AG10803 (cell line): ENCODE results near the gene FAM3A.

Source experiments
- DNase-seq: peaks from one replicate; pipeline ENCODE4 v3.0.0; 2010; ENCODE audit warnings: low read depth
- H3K4me3 ChIP-seq: 2 replicates; pipeline ENCODE4 v1.5.1; 2011; ENCODE audit warnings: mild to moderate bottlenecking, low read length, control low read depth
- TF ChIP-seq, protein P1 (sequence below): conservative IDR thresholded peaks from 2 replicates; pipeline ENCODE4 v1.5.1; 2011; ENCODE audit warnings: mild to moderate bottlenecking, low read length, control low read depth, inconsistent platforms

Gene FAM3A

DNA sequence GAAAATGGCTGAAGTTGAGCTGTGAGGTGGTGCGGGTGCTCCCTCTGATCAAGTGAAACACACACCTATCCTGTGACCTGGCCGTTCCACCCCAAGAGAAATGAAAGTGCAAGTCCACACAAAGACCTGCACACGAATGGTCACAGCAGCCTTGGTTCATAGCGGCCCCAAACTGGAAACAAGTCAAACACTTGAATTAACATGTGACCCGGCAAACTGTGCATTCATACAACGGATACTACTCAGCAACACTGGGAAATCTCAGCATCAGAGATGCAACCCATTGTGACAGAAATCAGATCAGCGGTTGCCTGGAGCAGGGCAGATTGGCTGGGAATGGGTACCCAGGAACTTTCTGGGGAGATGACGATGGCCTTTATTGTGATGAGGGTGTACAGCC is 23.0 kb upstream of the FAM3A start:
- no peak overlapping the region for H3K4me3 ChIP-seq
- DNase-seq, result no peak
- TF ChIP-seq, protein P1, sequence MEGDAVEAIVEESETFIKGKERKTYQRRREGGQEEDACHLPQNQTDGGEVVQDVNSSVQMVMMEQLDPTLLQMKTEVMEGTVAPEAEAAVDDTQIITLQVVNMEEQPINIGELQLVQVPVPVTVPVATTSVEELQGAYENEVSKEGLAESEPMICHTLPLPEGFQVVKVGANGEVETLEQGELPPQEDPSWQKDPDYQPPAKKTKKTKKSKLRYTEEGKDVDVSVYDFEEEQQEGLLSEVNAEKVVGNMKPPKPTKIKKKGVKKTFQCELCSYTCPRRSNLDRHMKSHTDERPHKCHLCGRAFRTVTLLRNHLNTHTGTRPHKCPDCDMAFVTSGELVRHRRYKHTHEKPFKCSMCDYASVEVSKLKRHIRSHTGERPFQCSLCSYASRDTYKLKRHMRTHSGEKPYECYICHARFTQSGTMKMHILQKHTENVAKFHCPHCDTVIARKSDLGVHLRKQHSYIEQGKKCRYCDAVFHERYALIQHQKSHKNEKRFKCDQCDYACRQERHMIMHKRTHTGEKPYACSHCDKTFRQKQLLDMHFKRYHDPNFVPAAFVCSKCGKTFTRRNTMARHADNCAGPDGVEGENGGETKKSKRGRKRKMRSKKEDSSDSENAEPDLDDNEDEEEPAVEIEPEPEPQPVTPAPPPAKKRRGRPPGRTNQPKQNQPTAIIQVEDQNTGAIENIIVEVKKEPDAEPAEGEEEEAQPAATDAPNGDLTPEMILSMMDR, result no peak

DNA sequence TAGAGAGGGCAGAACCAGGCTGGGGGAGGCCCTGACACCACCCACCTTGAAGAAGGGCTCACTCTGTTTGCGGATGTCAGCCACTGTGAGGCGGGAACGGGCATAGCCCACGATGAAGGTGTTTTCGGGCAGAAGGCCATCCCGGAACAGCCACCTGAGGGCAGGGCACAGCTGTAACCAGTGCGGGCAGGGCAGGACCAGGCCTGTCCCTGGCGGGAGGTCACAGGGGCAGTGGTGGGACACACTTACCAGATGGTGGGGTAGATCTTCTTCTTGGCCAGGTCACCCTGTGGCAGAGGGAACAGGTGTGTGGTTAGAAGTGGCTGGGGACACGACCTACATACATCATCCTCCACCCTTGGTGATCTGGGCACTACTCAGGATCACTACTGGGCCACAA is 19.9 kb upstream of the FAM3A start:
- no peak for DNase-seq
- TF ChIP-seq, protein P1, result no peak
- H3K4me3 ChIP-seq, result no peak overlapping the region

DNA sequence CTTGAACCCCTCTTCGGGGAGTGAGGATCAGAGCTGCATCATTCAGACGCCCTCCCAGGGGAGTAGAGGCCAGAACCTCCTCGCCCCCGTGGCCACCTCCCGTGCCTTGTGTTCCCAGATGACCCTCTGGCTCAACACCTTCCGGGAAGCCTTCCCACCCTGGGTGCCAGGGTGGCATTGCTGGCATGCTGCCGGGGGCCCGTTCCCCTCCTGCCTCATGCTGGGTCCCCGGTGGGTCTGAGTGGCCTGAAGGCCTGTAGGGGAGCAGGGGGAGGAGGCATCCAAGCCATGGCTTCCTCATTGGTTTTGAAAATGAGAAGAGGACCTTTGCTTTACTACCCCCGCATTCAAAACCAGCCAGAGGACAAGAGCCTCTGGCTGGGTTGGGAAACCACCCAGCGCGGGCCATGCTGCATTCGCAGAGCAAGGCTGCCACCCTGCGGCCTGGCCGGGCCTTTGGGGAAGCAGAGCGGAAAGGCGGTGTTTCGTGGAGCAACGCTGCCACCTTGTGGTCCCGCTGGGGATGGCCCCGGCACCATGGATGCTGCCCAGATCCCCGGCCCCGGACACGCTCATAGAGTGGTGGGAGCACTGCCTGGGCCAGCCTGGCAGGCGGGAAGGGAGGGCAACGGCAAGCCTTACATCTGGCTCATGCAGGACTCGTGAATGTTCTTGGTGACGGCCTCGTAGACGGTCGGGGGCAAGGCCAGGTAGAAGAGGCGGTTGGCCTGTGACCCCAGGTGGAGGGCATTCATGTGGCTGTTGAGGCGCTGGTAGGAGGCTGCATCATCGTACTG is 18.7 kb upstream of the FAM3A start:
- H3K4me3 ChIP-seq, result no peak overlapping the region
- peak; percentile 77 for DNase-seq
- TF ChIP-seq, protein P1, result peak; percentile 84

DNA sequence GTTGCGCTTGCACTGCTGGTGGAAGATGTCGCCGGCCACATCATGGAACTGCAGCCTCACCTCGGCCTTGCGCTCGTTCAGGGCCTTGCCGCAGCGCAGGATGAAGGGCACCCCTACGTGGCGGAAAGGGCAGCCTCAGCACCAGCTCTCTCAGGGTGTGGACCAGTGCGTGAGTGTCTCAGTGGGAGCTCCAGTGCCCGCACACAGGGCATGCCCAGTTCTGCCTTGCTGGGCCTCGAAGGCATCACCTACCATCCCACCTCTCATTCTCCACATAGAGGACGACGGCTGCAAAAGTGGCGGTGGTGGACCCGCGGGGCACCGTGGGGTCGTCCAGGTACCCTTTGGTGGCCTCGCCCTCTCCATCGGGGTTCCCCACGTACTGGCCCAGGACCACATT is 16.7 kb upstream of the FAM3A start:
- H3K4me3 ChIP-seq, result no peak overlapping the region
- DNase-seq, result no peak
- TF ChIP-seq, protein P1, result no peak

DNA sequence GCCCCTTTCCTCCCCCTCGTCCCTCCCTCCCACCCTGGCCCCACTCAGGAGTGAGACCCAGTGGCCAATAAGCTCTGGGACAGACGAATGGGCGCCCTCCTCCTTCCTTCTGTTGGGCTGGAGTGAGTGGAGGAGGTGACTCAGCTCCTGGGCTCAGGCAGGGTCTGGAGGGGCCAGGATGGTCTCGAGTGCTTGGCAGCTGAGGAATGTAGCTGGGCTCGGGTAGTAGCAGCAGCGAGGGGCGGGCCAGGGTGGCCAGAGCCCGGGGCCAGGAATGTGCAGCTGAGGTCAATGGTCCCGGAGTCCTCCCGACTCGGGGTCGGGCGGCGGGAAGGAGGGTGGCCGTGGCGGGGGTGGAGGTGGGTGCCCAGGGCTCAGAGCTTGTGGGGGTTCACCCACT is 15.6 kb upstream of the FAM3A start:
- no peak overlapping the region for H3K4me3 ChIP-seq
- no peak for DNase-seq
- TF ChIP-seq, protein P1, result no peak

DNA sequence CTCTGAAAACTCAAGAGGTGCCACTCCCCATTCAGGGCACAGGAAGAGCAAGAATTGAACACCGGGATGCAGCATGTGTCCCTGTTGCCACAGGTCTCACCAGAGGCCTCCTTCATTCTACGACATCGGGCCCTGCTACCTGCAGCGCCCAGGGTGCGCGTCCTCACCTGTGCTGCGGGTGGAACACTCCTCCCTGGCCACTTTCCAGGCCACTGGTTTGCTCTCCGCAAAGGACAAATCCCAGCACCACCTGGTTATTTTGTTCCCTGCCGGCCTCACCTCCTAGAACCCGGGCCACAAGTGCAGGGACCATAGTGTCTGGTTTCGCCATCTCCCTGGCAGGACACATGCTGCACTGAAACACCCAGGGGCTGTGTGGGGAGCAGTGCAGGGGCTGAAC is 14.3 kb upstream of the FAM3A start:
- no peak for DNase-seq
- H3K4me3 ChIP-seq, result no peak overlapping the region
- TF ChIP-seq, protein P1, result no peak

DNA sequence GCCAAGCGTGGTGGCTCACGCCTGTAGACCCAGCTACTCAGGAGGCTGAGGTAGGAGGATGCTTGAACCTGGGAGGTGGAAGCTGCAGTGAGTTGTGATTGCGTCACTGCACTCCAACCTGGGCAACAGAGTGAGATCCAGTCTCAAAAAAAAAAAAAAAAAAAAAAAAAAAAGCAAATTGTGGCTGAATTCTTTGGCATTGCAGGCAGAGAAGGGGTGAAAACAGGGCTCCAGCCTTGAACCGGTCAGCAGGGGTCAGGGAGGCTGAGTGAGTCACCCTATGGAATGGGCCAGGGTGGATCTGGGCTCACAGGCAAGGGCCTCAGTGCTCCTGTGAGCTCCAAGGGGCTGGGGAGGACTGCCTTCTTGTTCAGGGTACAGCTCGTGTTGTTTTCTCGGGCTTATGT is 13.2 kb upstream of the FAM3A start:
- DNase-seq, result no peak
- TF ChIP-seq, protein P1, result no peak

More for the DNA sequence above, 13.2 kb upstream of the FAM3A start:
- H3K4me3 ChIP-seq, result no peak overlapping the region
